Cardiac fibroblast (primary cell): Measurements from ENCODE around the gene RBM47.

Experiments
- DNase-seq, 2 donors: peaks; one replicate each; pipeline versions ENCODE4 v3.0.0 to v3.0.0-alpha.2; 2010; ENCODE audit warnings: low read depth in 2 of 2
- H3K4me3 ChIP-seq, 2 donors: replicated peaks in 1 of 2; 1 replicate in 1 of 2; 2 replicates in 1 of 2; pipeline ENCODE4 v1.5.1; 2011; ENCODE audit warnings: low read depth in 2 of 2, low read length in 2 of 2, mild to moderate bottlenecking in 2 of 2, moderate library complexity in 1 of 2
- TF ChIP-seq, protein P1 (sequence below): IDR thresholded peaks from one replicate; pipeline ENCODE4 v1.5.1; 2011; ENCODE audit warnings: low read depth, mild to moderate bottlenecking, low read length, inconsistent platforms

Gene RBM47

DNA sequence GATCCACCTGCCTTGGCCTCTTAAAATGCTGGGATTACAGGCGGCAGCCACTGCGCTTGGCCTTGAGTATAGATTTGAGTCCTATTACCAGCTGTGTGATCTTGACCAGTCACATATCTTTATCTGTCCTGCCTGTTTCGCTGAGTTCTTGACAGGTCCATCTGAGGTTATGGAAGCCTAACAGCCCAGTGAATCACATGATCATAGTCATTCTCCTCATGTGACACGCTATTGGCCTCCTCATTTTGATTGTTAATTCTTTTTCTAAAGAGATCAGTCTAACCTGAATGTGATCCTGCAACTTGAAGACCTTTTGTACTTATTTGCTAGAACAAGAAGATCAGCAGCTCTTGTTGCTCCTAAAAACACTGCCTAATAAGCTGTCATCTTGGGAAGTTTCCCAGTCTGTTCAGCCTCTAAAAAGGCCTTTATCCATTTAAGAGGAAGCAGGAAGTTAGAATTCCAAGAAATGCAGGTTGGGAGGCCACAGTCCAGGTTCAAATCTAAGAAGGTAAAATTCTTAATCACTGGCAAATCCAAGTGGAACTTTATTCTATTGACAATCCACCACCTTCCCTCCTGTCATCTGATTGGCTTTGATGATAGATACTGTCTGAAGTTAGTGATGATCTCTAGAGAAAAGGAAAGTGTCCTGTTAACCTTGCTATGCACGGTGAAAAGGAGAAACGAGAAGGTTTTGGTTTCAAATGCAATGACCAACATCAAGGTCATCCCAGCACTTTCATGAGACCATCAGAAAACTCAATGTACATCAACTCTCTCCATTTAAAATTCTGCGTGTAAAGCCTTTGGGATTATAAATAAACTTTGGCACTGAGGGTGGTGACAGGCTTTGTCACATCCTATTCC, 207.6 kb downstream of the RBM47 start:
- no peak overlapping the region for H3K4me3 ChIP-seq
- DNase-seq, result no peak
- TF ChIP-seq, protein P1, sequence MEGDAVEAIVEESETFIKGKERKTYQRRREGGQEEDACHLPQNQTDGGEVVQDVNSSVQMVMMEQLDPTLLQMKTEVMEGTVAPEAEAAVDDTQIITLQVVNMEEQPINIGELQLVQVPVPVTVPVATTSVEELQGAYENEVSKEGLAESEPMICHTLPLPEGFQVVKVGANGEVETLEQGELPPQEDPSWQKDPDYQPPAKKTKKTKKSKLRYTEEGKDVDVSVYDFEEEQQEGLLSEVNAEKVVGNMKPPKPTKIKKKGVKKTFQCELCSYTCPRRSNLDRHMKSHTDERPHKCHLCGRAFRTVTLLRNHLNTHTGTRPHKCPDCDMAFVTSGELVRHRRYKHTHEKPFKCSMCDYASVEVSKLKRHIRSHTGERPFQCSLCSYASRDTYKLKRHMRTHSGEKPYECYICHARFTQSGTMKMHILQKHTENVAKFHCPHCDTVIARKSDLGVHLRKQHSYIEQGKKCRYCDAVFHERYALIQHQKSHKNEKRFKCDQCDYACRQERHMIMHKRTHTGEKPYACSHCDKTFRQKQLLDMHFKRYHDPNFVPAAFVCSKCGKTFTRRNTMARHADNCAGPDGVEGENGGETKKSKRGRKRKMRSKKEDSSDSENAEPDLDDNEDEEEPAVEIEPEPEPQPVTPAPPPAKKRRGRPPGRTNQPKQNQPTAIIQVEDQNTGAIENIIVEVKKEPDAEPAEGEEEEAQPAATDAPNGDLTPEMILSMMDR, result no peak

DNA sequence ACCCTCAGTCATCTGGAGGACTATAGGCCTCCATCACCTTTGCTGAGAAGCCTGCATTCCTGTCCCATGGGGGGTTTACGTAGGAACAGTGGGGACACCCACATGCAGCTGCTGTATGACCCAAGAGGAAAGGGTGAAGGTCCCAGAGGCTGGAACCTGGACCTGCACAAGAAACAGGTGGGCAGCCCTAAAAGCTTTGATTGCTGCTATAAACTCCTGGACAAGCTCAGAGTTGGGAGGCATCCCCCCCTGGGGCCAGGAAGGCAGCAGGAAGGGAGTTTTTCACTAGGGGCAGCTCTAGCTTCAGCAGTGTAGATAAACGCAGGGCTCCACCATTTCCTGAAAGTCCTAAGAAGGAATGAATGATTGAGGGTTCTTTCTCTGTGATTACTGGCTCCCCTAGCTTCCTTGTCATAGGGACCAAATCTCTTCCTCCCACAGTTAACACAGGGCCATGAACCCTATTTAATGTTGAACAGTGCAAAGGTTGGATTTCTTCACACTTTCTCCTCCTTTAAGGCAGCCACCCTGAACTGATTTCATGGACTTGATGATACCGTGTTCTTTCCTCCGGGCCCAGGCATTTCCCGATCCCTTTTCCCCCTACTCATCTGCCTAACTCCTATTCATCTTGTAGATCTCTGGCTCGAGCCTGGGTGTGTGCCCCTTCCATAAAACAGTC, 210.3 kb downstream of the RBM47 start:
- no peak overlapping the region for H3K4me3 ChIP-seq
- TF ChIP-seq, protein P1, result no peak
- no peak for DNase-seq

DNA sequence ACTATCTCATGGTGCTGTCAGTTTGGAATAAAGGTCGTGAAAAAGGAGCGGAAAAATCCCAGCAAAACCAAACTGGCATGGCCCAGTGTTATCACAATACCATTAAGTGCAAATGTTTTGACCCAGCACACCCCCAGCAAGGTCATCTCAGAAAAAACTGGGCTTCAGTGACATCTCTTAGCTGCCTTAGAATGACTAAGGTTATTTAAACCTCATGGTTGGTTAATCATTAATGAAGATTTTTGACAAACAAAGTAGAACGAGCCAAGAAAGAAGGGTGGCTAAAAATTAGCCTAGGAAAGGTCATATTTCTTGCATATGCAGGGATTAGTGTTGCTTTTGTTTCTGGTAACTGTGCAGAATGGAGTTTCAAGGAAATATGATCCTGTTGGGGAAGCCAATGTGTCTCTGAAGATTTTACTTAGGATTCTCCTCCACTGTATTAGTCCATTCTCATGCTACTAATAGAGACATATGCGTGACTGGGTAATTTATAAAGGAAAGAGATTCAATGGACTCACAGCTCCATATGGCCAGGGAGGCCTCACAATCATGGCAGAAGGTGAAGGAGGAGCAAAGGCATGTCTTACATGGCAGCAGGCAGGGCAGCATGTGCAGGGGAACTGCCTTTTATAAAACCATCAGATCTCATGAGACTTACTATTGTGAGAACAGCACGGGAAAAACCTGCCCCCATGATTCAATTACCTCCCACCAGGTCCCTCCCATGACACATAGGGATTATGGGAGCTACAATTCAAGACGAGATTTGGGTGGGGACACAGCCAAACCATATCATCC, 211.0 kb downstream of the RBM47 start:
- TF ChIP-seq, protein P1, result no peak
- DNase-seq, result no peak
- no peak overlapping the region for H3K4me3 ChIP-seq

DNA sequence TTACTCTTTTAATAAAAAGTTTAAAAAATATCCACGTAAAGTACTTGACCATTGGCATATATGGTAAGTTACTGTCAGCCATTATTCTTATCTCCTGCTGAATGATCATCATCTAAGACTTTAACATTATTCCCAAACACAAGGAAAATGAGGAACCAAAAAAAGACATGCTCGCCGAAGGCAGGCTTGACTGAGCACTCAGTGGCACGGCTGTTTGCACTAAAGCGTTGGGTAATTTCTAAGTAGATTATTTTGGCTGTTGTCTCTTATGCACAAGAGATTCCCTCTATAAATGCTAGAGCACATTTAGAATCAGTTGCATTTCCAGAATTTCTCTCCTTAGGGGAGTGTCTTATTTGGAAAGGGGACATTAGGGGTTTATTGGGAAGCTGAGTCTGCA, 211.7 kb downstream of the RBM47 start:
- TF ChIP-seq, protein P1, result no peak
- H3K4me3 ChIP-seq, result no peak overlapping the region
- DNase-seq, result no peak

DNA sequence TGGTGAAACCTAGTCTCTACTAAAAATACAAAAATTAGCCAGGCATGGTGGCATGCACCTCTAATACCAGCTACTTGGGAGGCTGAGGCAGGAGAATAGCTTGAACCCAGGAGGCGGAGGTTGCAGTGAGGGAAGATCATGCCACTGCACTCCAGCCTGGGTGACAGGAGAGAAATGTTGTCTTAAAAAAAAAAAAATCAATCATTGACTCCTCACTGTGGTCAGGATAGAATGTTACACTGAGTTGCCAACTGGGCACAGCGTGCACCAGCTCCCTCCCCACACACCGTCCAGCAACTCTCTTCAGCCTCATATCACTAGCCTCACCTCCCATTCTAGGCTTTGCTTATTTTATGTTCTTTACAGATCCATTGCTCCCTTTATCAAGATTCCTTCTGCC, 215.0 kb downstream of the RBM47 start:
- TF ChIP-seq, protein P1, result no peak
- DNase-seq, result no peak
- H3K4me3 ChIP-seq, result no peak overlapping the region

DNA sequence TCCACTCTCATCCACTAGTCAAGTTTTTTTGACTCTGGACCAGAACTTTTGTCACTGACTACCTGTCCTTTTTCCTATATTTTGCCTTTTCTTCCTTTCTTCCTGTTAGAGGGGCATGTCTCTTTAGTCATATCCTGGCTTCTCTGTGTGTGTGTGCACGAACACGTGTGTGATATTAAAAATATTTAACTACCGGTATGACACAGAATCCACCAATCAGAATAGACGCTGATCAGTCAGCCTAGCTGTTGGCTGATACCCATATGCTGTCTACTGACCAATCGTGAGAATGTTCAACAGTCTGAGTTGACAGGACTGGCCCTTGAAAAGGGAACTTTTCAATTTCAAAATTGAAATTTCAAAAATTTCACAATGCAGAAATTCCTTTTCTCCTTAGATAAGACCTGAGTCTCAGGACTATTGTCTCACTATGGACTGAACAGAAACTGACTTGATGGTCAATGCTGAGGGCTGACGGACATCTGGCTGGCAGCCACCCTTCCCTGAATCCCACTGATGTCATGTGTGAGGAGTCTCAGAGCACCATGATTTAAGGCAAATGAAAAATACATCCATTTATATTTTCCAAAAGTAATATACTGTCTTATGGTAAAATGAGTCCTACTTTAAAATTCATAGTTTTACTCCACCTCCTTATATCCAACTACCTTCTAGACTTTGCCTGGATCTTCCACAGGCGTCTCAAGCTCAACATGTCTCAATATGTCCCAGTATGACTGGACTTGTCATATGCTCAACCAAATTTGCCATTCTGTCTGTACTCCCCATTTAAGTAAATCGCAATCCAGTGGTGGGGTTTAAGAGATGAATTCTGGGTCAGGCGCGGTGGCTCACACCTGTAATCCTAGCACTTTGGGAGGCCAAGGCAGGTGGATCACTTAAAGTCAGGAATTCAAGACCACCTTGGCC, 216.5 kb downstream of the RBM47 start:
- H3K4me3 ChIP-seq, result no peak overlapping the region
- DNase-seq, result no peak
- TF ChIP-seq, protein P1, result no peak
